GM18858 (cell line): ENCODE measurements around the gene ANLN.
"Not testable (repeated sequence)": the region's sequence is repeated elsewhere in the genome, so short reads cannot be mapped to it uniquely, and the experiment has no call there.

Experiments used
- ATAC-seq: cut with Tn5 transposase; IDR thresholded peaks from one replicate; pipeline ENCODE4 v1.9.1; 2021; ENCODE audit not compliant: unreplicated experiment

ANLN gene

GRCh38 chr7:36372156-36372555 lies 17.5 kb upstream of the ANLN start:
- no peak for ATAC-seq

GRCh38 chr7:36378555-36378954 lies 11.1 kb upstream of the ANLN start:
- ATAC-seq, result not testable (repeated sequence)

GRCh38 chr7:36379831-36380504 lies 9.7 kb upstream of the ANLN start:
- no peak for ATAC-seq

- ATAC-seq, result no peak
These were observed 8.6 kb upstream of the ANLN start for GRCh38 chr7:36381056-36381455.

- not testable (repeated sequence) for ATAC-seq
These were observed 6.4 kb upstream of the ANLN start for GRCh38 chr7:36383284-36383683.

GRCh38 chr7:36385646-36386045 lies 4.0 kb upstream of the ANLN start:
- not testable (repeated sequence) for ATAC-seq

GRCh38 chr7:36387435-36388231 lies 2.0 kb upstream of the ANLN start:
- no peak for ATAC-seq

GRCh38 chr7:36388423-36388822 lies 1.2 kb upstream of the ANLN start:
- no peak for ATAC-seq

- peak; percentile 15 for ATAC-seq
These were observed 783 bp downstream of the ANLN start for GRCh38 chr7:36390199-36391090.

GRCh38 chr7:36391436-36392198 lies 2.0 kb downstream of the ANLN start:
- peak; percentile 47 for ATAC-seq

GRCh38 chr7:36393826-36394225 lies 4.2 kb downstream of the ANLN start:
- ATAC-seq, result no peak

- ATAC-seq, result no peak
These were observed 5.7 kb downstream of the ANLN start for GRCh38 chr7:36395171-36395894.

- ATAC-seq, result no peak
These were observed 6.5 kb downstream of the ANLN start for GRCh38 chr7:36396150-36396549.

- no peak for ATAC-seq
These were observed 10.4 kb downstream of the ANLN start for GRCh38 chr7:36400036-36400435.

GRCh38 chr7:36400606-36401005 lies 10.9 kb downstream of the ANLN start:
- no peak for ATAC-seq

- no peak for ATAC-seq
These were observed 13.8 kb downstream of the ANLN start for GRCh38 chr7:36403452-36403851.

GRCh38 chr7:36404639-36405408 lies 15.2 kb downstream of the ANLN start:
- no peak for ATAC-seq

- no peak for ATAC-seq
These were observed 15.7 kb downstream of the ANLN start for GRCh38 chr7:36405409-36405803.

GRCh38 chr7:36406156-36406555 lies 16.5 kb downstream of the ANLN start:
- no peak for ATAC-seq
